Central memory CD4-positive, alpha-beta T cell (primary cell): ENCODE results near the gene CHSY3.

Experiments
- DNase-seq: peaks from one replicate; pipeline ENCODE4 v3.0.0; 2022

CHSY3 gene

GRCh38 chr5:130102960-130103359 is 198.7 kb downstream of the CHSY3 start:
- no peak for DNase-seq

GRCh38 chr5:130104895-130105688 is 200.8 kb downstream of the CHSY3 start:
- no peak for DNase-seq

GRCh38 chr5:130106480-130106879 is 202.2 kb downstream of the CHSY3 start:
- DNase-seq, result no peak

- no peak for DNase-seq
These were observed 204.9 kb downstream of the CHSY3 start for GRCh38 chr5:130109152-130109551.

- DNase-seq, result no peak
These were observed 206.1 kb downstream of the CHSY3 start for GRCh38 chr5:130110328-130110727.

- no peak for DNase-seq
These were observed 207.5 kb downstream of the CHSY3 start for GRCh38 chr5:130111746-130112145.

- no peak for DNase-seq
These were observed 208.0 kb downstream of the CHSY3 start for GRCh38 chr5:130112246-130112645.

GRCh38 chr5:130115686-130116085 is 211.4 kb downstream of the CHSY3 start:
- DNase-seq, result no peak

- DNase-seq, result no peak
These were observed 212.2 kb downstream of the CHSY3 start for GRCh38 chr5:130116462-130116861.

GRCh38 chr5:130116972-130117371 is 212.7 kb downstream of the CHSY3 start:
- no peak for DNase-seq

- no peak for DNase-seq
These were observed 222.5 kb downstream of the CHSY3 start for GRCh38 chr5:130126746-130127145.

- DNase-seq, result no peak
These were observed 231.2 kb downstream of the CHSY3 start for GRCh38 chr5:130135506-130135905.

- DNase-seq, result no peak
These were observed 232.0 kb downstream of the CHSY3 start for GRCh38 chr5:130136300-130136699.

- no peak for DNase-seq
These were observed 233.4 kb downstream of the CHSY3 start for GRCh38 chr5:130137681-130138080.

GRCh38 chr5:130138406-130139045 is 234.3 kb downstream of the CHSY3 start:
- DNase-seq, result no peak

- no peak for DNase-seq
These were observed 237.5 kb downstream of the CHSY3 start for GRCh38 chr5:130141659-130142320.

- no peak for DNase-seq
These were observed 247.0 kb downstream of the CHSY3 start for GRCh38 chr5:130151239-130151638.

GRCh38 chr5:130155345-130156011 is 251.2 kb downstream of the CHSY3 start:
- DNase-seq, result no peak

- DNase-seq, result no peak
These were observed 253.8 kb downstream of the CHSY3 start for GRCh38 chr5:130158036-130158435.

GRCh38 chr5:130159968-130160367 is 255.7 kb downstream of the CHSY3 start:
- no peak for DNase-seq

GRCh38 chr5:130164966-130165365 is 260.7 kb downstream of the CHSY3 start:
- no peak for DNase-seq

GRCh38 chr5:130166839-130167490 is 262.7 kb downstream of the CHSY3 start:
- DNase-seq, result no peak

GRCh38 chr5:130168211-130168610 is 263.9 kb downstream of the CHSY3 start:
- DNase-seq, result no peak
